Stimulated activated CD4-positive, alpha-beta T cell treated with anti-CD3 and anti-CD28 coated beads, Interleukin-2, amount 100 ng/mL, for 24 hours (primary cell): Measurements from ENCODE around the gene BCAS4.
"Not testable (repeated sequence)": the region's sequence is repeated elsewhere in the genome, so short reads cannot be mapped to it uniquely, and the experiment has no call there.

Experiments
- DNase-seq, 2 donors: peaks; one replicate each; pipeline ENCODE4 v3.0.0-alpha.2; 2020

The BCAS4 gene

DNA sequence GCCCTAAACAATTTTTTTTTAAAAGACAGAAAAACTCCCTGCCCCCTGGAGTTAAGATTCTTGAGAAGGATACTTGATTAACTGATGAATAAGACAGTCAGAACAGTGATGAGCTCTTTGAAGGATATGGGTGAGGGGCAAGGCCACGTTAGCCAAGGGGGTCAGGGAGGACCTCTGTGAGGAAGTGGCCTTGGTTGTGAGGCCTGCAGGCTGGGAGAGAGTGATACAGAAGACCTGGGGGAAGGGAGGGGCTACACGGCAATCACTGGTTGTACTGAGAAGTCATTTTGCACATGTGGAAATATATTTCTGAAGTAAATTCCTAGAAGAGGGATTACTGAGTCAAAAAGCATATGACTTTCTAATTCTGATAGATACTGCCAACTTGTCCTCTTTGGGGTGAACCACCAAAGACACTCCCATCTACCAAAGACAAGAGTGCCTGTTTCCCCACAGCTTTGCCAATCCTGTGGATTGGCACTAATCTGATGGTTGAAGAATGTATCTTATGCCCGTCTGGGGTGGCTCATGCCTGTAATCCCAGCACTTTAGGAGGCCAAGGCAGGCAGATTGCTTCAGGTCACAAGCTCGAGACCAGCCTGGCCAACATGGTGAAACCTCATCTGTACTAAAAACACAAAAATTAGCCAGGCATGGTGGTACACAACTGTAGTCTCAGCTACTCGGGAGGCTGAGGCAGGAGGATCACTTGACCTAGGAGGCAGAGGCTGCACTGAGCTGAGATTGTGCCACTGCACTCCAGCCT, 22.3 kb upstream of the BCAS4 start:
- no peak for DNase-seq

- no peak for DNase-seq
Observed at GRCh38 chr20:50774515-50774914, 20.3 kb upstream of the BCAS4 start.

- no peak for DNase-seq
Observed at GRCh38 chr20:50776122-50776817, 18.6 kb upstream of the BCAS4 start.

DNA sequence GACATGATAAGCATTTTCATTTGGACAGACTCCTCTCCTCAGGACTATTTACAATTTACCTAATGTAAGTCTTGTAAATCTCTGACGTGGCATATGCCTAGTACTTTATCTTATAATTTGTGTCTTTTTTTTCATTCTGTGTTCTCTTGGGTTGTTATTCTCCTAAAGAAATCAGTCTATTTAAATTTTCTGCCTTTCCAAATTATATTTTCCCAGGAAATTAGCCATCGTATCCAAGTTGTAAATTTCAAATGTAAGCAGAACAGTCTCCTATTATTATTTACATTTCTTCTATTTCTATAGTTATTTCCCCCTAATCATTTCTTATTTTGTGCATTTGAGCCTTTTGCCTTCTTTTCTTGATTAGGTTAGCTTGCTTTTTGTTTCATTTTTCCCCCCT, 17.5 kb upstream of the BCAS4 start:
- DNase-seq = no peak

DNA sequence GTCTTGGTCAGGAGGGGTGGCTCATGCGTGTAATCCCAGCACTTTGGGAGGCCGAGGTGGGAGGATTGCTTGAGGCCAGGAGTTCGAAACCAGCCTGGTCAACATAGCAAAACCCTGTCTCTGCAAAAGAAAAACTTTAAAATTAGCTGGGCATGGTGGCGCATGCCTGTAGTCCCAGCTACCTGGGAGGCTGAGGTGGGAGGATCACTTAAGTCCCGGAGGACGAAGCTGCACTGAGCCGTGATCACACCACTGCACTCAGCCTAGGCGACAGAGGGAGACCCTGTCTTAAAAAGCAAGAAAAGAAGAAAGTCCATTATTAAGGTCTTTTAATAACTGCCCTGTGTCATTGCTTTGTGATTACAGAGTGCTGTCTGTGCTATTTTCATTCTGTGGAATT, 15.9 kb upstream of the BCAS4 start:
- DNase-seq = not testable (repeated sequence)

- no peak for DNase-seq
Observed at GRCh38 chr20:50783390-50783789, 11.5 kb upstream of the BCAS4 start.

- DNase-seq = no peak
Observed at GRCh38 chr20:50783903-50784302, 11.0 kb upstream of the BCAS4 start.

GRCh38 chr20:50784464-50784863, 10.4 kb upstream of the BCAS4 start:
- no peak for DNase-seq

DNA sequence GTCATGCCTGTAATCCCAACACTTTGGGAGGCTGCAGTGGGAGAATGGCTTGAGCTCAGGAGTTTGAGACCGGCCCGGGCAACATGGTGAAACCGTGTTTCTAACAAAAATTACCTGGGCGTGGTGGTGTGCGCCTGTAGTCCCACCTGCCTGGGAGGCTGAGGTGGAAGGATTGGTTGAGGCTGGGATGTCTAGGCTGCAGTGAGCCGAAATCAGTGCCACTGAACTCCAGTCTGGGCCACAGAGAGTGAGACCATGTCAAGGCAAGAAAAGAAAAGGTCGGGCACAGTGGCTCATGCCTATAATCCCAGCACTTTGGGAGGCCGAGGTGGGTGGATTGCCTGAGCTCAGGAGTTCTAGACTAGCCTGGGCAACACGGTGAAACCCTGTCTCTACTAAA, 8.2 kb upstream of the BCAS4 start:
- DNase-seq = no peak

DNA sequence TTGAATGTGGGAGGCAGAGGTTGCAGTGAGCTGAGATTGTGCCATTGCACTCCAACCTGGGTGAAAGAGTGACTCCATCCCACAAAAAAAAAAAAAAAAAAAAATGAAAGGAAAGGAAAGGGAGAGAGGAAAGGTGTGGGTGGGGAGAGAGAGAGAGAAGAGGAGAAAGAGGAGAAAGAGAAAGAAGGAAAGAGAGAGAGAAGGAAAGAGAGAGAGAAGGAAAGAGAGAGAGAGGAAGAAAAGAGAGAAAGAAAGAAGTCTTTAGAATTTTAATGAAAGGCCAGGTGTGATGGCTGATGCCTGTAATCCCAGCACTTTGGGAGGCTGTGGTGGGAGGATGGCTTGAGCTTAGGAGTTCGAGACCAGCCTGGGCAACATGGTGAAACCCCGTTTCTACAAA, 7.7 kb upstream of the BCAS4 start:
- DNase-seq = no peak

GRCh38 chr20:50788045-50788991, 6.5 kb upstream of the BCAS4 start:
- DNase-seq = no peak

DNA sequence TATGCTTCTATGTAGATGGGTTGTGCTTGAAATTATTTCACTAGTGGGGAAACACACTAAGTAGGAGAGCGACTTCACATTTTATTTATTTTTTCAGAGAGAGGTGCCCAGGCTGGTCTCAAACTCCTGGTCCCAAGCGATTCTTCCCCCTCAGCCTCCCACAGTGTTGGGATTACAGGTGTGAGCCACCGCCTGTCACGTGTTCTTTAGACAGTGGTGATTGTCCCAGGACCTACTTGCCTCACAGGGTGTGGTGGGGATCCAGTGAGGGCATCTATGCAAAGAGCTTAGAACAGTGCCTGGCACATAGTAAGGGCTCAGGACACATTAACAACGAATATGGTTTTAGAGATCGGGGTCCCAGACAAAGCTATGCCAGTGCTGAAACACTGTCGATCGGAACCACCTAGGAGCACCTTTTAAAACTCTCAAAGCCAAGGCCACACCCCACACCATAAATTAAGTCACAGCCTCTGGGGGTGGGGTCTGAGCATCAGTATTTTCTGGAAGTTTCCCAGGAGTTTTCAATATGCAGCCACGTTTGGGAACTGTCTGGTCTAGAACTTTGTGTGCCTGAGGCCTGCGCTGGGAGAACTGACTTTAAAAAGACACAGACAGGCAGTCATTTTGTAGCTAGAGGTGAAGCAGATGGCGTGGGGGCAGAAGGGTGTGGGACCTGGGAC, 4.8 kb upstream of the BCAS4 start:
- DNase-seq = no peak

DNA sequence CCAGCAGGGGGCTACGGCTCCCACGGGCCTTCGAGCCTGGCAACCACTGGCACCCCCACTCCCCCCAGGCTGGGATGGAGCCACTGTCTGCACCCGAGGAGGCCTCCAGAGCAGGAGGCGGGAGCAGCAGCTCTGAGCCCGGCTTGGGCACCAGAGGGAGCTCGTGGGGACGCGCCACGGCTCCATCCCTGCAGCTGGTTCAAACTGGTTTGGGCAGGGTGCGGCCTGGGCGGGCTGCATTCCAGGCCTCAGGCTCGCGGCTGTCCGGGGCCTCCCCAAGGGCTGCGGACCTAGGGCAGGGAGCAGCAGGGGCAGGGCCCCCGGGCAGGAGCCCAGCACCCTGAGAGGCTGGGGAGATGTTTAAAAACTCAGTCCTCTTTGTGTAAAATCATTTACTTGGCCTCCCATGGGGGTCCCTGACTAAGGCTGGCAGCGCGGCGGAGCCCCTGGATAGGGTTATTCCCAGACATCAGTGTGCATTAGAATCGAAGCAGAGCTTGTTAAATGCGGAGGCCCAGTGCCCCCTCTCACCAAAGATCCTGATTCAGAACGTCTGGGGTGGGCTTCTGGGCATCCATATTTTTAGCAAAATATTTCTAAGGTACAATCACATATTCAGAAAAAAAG, 4.1 kb upstream of the BCAS4 start:
- DNase-seq = peak; percentile 85 to 87

- DNase-seq = no peak
Observed at GRCh38 chr20:50792708-50793574, 1.9 kb upstream of the BCAS4 start.

DNA sequence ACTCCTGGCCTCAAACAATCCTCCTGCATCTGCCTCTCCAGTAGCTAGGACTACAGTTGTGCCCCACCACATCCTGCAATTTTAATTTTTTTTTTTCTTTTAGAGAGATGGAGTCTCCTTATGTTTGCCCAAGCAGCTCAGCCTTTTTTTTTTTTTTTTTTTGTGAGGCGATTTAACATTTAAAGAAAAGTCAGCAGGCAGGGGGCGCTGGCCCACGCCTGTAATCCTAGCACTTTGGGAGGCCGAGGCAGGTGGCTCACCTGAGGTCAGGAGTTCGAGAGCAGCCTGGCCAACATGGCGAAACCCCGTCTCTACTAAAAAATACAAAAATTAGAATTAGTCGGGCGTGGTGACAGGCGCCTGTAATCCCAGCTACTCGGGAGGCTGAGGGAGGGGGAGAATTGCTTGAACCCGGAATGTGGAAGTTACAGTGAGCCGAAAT, 1.3 kb upstream of the BCAS4 start:
- DNase-seq = peak; percentile 57 to 60

DNA sequence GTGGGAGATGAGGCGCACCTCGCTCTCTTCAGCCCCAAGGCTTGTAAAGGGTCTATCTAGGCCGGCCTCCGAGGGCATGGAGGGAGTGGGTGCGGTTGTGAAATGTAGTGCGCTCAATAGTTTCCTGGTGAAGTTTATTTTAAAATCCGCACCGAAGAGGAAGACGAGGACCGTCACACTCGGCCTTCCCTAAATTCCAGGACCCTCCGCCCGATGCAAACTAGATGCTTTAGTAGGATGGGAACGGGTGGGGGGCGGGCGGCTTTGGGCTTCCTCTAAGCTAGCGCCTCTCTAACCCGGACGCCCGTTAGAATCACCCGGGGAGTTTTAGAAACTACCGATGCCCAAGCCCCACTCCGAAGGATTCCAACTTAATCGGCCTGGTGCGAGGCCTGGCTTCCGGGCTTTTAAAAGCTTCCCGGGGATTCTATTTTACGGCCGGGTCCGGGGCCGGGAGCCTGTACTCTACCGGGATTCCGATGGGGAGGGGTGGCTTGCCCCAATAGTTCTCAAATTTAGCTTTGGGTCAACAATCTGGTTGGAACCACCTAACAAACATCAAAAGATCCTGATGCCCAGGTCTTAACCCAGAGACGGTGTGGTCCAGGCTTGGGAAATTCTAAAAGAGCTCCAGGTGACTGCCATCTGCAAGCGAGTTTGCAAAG, 548 bp upstream of the BCAS4 start:
- DNase-seq = no peak

- no peak for DNase-seq
Observed at GRCh38 chr20:50797142-50797541, 2.3 kb downstream of the BCAS4 start.

GRCh38 chr20:50798650-50799049, 3.8 kb downstream of the BCAS4 start:
- no peak for DNase-seq

DNA sequence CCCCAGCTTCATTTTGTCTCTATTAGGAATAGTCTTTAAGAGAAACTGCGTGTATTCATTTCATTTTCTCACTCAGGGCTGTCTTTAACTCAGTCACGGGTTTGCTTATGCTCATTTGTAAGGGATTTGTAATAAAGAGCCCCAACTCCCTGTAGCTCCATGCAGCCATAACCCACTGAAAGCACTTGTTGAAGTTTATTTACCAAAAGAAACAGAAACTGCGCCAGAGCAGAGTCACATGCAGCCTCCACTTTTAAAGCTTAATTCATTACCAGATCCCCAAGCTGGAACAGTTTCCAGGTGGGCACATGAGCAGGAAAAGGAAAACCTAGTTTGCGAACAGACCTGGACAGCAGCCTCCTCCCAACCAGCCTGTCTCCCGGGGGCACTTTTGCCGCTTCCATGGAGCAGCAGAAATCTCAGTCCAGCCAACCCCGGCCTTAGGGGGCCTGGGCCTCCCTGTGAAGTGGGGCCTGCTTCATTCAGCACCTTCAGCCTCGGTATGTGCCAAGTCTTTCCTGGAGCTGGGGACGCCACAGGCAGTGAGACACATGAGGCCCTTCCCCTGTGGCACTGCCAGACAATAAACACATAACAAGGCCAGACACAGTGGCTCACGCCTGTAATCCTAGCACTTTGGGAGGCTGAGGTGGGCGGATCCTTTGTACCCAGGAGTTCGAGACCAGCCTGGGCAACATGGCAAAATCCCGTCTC, 4.5 kb downstream of the BCAS4 start:
- no peak for DNase-seq
